OCI-LY7 (cell line): ENCODE data around the gene HELQ.

ENCODE experiments used
- CTCF ChIP-seq: fragments of 200-600 bp; sonication (generic); conservative IDR thresholded peaks from 2 replicates; pipeline ENCODE4 v1.5.1; 2014; ENCODE audit warnings: mild to moderate bottlenecking, antibody characterized with exemption, low read length, moderate library complexity, mixed read lengths
- EZH2phosphoT487 ChIP-seq: fragments of 200-600 bp; sonication (generic); IDR thresholded peaks from 2 replicates; pipeline ENCODE4 v1.6.1; 2018; ENCODE audit warnings: low read depth, borderline replicate concordance, mild to moderate bottlenecking, mixed run types, antibody characterized with exemption, low read length, moderate library complexity, mixed read lengths

GRCh38 chr4:83382850-83383249 lies 72.8 kb downstream of the HELQ start:
- TF ChIP-seq EZH2phosphoT487 (no peak), CTCF (no peak)
